ENCODE measurements around the gene ADM5.

Gene ADM5

GRCh38 chr19:49680421-49681351 is 8.7 kb upstream of the ADM5 start:
- peak; percentile 95 for DNase-seq (ENCODE audit: low read depth)

DNA sequence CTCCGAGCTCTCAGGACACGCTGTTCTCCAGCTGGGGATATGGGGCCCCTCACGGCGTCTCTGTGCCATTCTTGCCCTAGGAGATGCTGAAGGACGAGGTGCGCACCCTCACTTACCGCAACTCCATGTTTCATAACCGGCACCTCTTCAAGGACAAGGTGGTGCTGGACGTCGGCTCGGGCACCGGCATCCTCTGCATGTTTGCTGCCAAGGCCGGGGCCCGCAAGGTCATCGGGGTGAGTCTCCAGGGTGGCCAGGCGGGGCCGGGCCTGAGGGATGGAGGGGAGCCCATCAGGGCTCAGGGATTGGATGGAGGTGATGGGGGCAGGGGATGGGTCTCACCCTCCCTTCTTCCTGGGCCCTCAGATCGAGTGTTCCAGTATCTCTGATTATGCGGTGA is 7.6 kb upstream of the ADM5 start:
- no peak for DNase-seq (ENCODE audit: low read depth)

DNA sequence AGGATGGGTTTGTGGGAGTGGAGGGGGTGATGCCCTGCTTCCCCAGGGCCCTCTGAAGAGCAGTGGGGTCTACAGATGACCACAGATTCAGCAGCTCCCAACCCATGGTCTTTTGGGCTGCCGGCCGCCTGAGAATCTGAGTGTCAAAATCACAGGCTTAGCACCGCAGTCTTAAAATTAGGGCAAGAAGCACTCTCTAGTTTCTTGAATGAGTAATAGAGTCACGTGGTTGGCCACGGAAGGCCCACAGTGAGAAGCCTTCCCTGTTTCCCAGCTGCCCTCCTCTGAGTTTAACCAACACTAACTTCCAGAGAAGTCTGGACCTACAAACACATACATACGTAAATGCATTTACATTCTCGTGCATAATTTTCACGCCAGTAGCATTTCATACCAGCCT is 7.1 kb upstream of the ADM5 start:
- no peak for DNase-seq (ENCODE audit: low read depth)

DNA sequence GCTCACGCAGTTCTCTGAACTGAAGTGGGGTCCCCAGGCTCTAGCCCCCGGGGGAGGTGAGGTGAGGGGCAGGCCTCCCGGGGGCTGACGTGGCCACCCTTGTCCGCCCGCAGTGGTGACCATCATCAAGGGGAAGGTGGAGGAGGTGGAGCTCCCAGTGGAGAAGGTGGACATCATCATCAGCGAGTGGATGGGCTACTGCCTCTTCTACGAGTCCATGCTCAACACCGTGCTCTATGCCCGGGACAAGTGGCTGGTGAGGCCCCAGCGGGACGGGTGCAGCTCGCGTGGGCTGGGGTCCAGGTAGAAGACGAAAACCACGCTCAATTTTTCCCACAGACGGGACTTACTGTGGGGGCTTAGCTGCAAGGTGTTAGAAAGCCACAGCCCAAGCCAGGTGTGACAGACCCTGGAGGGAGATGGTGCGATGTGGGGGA is 5.6 kb upstream of the ADM5 start:
- no peak for DNase-seq (ENCODE audit: low read depth)

DNA sequence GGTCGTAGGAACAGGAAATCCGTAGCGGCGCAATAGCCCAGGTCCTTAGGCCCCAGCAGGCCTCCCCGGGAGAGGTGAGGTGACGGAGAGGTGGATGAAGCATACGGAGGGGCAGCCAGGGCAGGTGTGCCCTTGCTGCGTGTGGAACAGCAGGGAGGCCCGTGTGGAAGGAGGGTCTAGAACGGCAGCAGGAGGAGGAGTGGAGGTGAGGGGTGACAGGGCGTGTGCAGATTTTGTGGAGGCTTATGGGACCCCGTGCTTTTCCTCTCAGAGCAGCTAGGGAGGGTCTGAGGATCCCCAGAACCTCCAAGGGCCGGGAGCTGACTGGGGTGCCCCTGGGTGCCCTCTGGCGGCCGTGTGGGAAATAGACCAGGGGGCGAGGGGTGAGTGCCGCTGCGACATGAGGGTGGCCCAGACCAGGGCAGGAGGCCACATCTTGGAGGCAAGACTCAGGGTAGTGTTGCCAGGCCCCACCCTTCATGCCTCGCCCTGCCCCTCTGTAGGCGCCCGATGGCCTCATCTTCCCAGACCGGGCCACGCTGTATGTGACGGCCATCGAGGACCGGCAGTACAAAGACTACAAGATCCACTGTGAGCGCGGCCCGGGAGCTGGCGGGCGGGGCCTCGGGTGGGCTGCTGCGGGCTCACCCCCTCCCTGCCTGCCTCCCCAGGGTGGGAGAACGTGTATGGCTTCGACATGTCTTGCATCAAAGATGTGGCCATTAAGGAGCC is 5.0 kb upstream of the ADM5 start:
- DNase-seq (ENCODE audit: low read depth): no peak

- no peak for DNase-seq (ENCODE audit: low read depth)
Observed at GRCh38 chr19:49684983-49685553, 4.3 kb upstream of the ADM5 start.

GRCh38 chr19:49685845-49686332 is 3.5 kb upstream of the ADM5 start:
- no peak for DNase-seq (ENCODE audit: low read depth)

DNA sequence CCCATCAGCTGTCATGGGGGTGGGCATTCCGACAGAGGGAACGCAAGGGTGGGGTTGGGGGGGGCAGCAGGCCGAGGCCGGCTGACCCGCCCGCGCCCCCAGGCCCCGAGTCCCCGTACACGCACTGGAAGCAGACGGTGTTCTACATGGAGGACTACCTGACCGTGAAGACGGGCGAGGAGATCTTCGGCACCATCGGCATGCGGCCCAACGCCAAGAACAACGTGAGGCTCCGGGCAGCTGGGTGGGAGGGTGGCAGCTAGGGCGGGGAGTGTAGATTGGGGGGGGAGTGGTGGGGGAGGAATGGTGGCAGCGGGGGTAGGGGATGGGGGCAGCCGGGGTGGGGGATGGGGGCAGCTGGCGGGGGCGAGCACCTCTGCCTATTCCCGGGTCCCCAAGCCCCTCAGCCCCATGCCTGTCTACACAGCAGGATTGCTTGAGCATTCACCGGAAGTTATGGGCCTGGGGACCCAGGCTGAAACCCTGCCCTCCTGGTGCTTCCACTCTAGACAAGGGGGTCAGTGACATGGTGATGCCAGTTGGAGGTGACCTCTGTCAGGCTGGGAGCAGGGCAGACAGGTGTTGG is 2.8 kb upstream of the ADM5 start:
- DNase-seq (ENCODE audit: low read depth): no peak

DNA sequence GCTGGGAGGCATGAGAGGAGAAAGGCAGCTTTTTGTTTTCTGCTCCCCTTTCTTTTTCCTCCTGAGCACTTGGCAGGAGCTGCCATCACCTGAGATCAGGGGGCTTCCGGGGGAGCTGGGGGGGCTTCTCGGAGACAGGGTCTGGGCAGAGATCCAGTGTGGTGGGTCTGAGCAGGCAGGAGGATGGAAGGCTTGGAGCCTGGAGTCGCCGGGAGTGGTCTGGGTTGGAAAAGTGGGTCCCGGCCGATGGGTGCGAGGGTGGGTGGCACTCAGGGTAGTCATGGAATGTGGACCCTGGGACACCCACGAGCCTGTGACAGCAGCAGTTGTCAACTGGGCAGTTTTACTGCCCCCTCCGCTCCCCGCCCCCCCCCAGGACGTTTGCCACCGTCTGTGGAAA is 2.2 kb upstream of the ADM5 start:
- no peak for DNase-seq (ENCODE audit: low read depth)

GRCh38 chr19:49687566-49688316 is 1.7 kb upstream of the ADM5 start:
- DNase-seq (ENCODE audit: low read depth): no peak

- no peak for DNase-seq (ENCODE audit: low read depth)
Observed at GRCh38 chr19:49688531-49689132, 762 bp upstream of the ADM5 start.

GRCh38 chr19:49690079-49690655 is 773 bp downstream of the ADM5 start:
- DNase-seq (ENCODE audit: low read depth): no peak

- no peak for DNase-seq (ENCODE audit: low read depth)
Observed at GRCh38 chr19:49690656-49691242, 1.4 kb downstream of the ADM5 start, which contains the start of gene CPT1C. TSS of gene CPT1C (plus strand) at chr19:49691116. CDS start at chr19:49692253, 1,137 bp downstream.

GRCh38 chr19:49691243-49692146 is 2.1 kb downstream of the ADM5 start:
- DNase-seq (ENCODE audit: low read depth): no peak

- DNase-seq (ENCODE audit: low read depth): no peak
Observed at GRCh38 chr19:49692147-49692506, 2.7 kb downstream of the ADM5 start.

DNA sequence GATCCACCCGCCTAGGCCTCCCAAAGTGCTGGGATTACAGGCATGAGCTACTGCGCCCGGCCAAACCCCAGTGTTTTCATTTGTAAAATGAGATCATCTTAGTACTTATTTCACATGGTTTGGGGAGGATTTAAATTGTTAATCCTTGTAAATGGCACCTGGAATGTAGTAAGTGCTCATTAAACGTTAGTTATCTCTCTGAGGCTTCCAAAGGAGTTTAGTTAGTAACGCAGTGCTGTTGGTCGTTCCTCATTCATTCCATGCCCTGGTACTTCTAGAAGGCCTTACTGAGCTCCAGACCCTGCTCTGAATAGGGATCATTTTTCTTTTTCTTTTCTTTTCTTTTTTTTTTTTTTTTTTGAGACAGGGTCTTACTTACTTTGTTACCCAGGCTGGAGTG is 6.7 kb downstream of the ADM5 start:
- DNase-seq (ENCODE audit: low read depth): no peak

DNA sequence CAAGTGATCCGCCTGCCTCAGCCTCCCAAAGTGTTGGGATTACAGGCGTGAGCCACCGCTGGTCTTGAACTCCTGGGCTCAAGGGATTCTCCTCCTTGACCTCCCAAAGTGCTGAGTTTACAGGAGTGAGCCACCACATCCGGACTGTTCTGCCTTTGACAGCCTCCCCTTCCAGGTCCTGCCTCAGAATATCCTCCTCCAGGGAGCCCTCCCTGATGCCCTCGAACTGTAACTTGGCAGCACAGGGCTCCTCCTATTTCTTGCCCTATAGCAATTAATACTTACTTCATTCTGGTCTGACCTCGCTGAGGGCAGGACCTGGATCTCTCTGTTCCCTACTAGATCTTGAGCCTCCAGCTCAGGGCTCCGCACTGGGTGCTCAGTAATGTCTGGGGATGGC is 7.5 kb downstream of the ADM5 start:
- no peak for DNase-seq (ENCODE audit: low read depth)

- DNase-seq (ENCODE audit: low read depth): no peak
Observed at GRCh38 chr19:49699364-49699763, 10.0 kb downstream of the ADM5 start.

DNA sequence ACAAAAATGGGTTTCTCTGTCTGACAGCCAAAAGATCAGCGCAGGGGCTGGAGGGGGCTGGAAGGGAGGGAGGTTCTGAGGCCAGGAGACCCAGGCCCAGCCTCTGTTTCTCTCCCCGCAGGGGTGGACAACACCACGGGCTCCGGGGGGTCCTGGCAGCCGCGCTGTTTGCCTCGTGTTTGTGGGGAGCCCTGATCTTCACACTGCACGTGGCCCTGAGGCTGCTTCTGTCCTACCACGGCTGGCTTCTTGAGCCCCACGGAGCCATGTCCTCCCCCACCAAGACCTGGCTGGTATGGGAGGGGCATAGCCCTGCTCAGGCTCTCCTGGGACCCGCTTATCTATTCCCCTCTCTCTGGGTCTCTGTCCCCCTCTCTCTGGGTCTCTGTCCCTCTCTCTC is 11.2 kb downstream of the ADM5 start:
- no peak for DNase-seq (ENCODE audit: low read depth)
